ENCODE measurements around the gene SRRM2. TPM values are rescaled to one million over a fixed set of nuclear protein-coding genes. Genes with fewer than 3 reads are reported as not detected.

The SRRM2 gene
- total RNA-seq, 4 donors from 2014 or later: 73.9 to 398 (median 255) TPM

GRCh38 chr16:2763173-2763572 is 10.7 kb downstream of the SRRM2 start:
- peaks cover 0 to 29% (median 0%) of the 10 kb centered on the region in 3 donors for H3K4me1 ChIP-seq
- no peaks in the 10 kb centered on the region for H3K27me3 ChIP-seq
- no peak overlapping the region for H3K27ac ChIP-seq
- ATAC-seq: no peak
- 100% methylated on average over 1 to 4 of the region's 6 CpGs for WGBS, 2 donors (ENCODE audit: low coverage in 1 of 2)
- no peaks in the 10 kb centered on the region for H3K9me3 ChIP-seq
- H3K36me3 ChIP-seq: peaks cover 15 to 100% of the 10 kb centered on the region in 2 donors
- H3K4me3 ChIP-seq: no peak overlapping the region
- TF ChIP-seq POLR2A (IDR thresholded peaks at IDR 0.05) (no peak), POLR2AphosphoS5 (IDR thresholded peaks at IDR 0.05) (no peak), EP300 (IDR thresholded peaks at IDR 0.05) (no peak)
- TF ChIP-seq, protein P1, sequence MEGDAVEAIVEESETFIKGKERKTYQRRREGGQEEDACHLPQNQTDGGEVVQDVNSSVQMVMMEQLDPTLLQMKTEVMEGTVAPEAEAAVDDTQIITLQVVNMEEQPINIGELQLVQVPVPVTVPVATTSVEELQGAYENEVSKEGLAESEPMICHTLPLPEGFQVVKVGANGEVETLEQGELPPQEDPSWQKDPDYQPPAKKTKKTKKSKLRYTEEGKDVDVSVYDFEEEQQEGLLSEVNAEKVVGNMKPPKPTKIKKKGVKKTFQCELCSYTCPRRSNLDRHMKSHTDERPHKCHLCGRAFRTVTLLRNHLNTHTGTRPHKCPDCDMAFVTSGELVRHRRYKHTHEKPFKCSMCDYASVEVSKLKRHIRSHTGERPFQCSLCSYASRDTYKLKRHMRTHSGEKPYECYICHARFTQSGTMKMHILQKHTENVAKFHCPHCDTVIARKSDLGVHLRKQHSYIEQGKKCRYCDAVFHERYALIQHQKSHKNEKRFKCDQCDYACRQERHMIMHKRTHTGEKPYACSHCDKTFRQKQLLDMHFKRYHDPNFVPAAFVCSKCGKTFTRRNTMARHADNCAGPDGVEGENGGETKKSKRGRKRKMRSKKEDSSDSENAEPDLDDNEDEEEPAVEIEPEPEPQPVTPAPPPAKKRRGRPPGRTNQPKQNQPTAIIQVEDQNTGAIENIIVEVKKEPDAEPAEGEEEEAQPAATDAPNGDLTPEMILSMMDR (IDR thresholded peaks at IDR 0.05): no peak

GRCh38 chr16:2764718-2765117 is 12.3 kb downstream of the SRRM2 start:
- WGBS, 2 donors (ENCODE audit: low coverage in 1 of 2): 87 to 93% methylated on average over 5 to 8 of the region's 9 CpGs
- peaks cover 0 to 31% (median 0%) of the 10 kb centered on the region in 3 donors for H3K4me1 ChIP-seq
- no peaks in the 10 kb centered on the region for H3K9me3 ChIP-seq
- no peaks in the 10 kb centered on the region for H3K27me3 ChIP-seq
- H3K36me3 ChIP-seq: peaks cover 3 to 100% of the 10 kb centered on the region in 2 donors
- H3K4me3 ChIP-seq: no peak overlapping the region
- TF ChIP-seq POLR2A (IDR thresholded peaks at IDR 0.05): no peak
- no peak for TF ChIP-seq POLR2AphosphoS5 (IDR thresholded peaks at IDR 0.05)
- no peak for TF ChIP-seq EP300 (IDR thresholded peaks at IDR 0.05)
- TF ChIP-seq, protein P1 (IDR thresholded peaks at IDR 0.05): no peak
- ATAC-seq: no peak
- no peak overlapping the region for H3K27ac ChIP-seq

DNA sequence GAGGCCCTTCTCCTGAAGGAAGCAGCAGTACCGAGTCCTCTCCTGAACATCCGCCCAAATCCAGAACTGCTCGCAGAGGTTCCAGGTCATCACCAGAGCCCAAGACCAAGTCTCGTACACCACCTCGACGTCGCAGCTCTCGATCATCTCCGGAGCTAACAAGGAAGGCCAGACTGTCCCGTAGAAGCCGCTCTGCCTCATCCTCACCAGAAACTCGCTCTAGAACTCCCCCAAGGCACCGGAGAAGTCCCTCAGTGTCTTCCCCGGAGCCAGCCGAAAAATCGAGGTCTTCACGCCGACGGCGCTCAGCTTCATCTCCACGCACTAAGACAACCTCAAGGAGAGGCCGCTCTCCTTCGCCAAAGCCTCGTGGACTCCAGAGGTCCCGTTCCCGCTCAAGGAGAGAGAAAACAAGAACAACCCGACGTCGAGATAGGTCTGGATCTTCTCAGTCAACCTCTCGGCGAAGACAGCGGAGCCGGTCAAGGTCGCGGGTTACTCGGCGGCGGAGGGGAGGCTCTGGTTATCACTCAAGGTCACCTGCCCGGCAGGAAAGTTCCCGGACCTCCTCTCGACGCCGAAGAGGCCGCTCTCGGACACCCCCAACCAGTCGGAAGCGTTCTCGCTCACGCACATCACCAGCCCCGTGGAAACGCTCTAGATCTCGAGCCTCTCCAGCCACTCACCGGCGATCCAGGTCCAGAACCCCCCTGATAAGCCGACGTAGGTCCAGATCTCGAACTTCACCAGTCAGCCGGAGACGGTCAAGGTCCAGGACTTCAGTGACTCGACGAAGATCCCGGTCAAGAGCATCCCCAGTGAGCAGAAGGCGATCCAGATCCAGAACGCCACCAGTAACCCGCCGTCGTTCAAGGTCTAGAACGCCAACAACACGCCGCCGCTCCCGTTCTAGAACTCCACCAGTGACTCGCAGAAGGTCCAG is 13.3 kb downstream of the SRRM2 start:
- WGBS, 2 donors (ENCODE audit: low coverage in 1 of 2): 97 to 99% methylated on average over 13 to 14 of the region's 73 CpGs
- Histone ChIP-seq H3K27ac (no peak overlapping the region), H3K9me3 (no peaks in the 10 kb centered on the region), H3K4me3 (no peak overlapping the region), H3K27me3 (no peaks in the 10 kb centered on the region), H3K4me1 (peaks cover 0 to 35% (median 0%) of the 10 kb centered on the region in 3 donors), H3K36me3 (peaks cover 0 to 100% of the 10 kb centered on the region in 2 donors)
- no peak for ATAC-seq
- no peak for TF ChIP-seq POLR2AphosphoS5 (IDR thresholded peaks at IDR 0.05)
- TF ChIP-seq POLR2A (IDR thresholded peaks at IDR 0.05): no peak
- TF ChIP-seq, protein P1 (IDR thresholded peaks at IDR 0.05): no peak
- TF ChIP-seq EP300 (IDR thresholded peaks at IDR 0.05): no peak

GRCh38 chr16:2766430-2767139 is 14.1 kb downstream of the SRRM2 start:
- H3K27me3 ChIP-seq: no peaks in the 10 kb centered on the region
- TF ChIP-seq POLR2AphosphoS5 (IDR thresholded peaks at IDR 0.05) (no peak), EP300 (IDR thresholded peaks at IDR 0.05) (no peak), POLR2A (IDR thresholded peaks at IDR 0.05) (no peak)
- TF ChIP-seq, protein P1 (IDR thresholded peaks at IDR 0.05): no peak
- no peak for ATAC-seq
- H3K27ac ChIP-seq: no peak overlapping the region
- H3K36me3 ChIP-seq: peaks cover 0 to 100% of the 10 kb centered on the region in 2 donors
- WGBS, 2 donors (ENCODE audit: low coverage in 1 of 2): 94% methylated on average over 37 of the region's 44 CpGs; no CpG with 5 or more reads in 1 of the 2 donors
- peaks cover 0 to 41% (median 0%) of the 10 kb centered on the region in 3 donors for H3K4me1 ChIP-seq
- H3K4me3 ChIP-seq: no peak overlapping the region
- no peaks in the 10 kb centered on the region for H3K9me3 ChIP-seq
